Spleen (tissue), 7 donors: Measurements from ENCODE around the gene ORC3.

Experiments
- POLR2A ChIP-seq, 3 donors: fragments of 450-650 bp; IDR thresholded peaks; one replicate each; pipeline ENCODE4 v1.5.1; 2017; ENCODE audit warnings: antibody characterized with exemption in 3 of 3, mild to moderate bottlenecking in 1 of 3
- TF ChIP-seq, protein P1 (sequence below), 11 experiments: fragments of 200-600 bp in 7 of 11; fragments of 450-650 bp in 4 of 11; sonication (generic) in 4 of 11; IDR thresholded peaks in 8 of 11; conservative IDR thresholded peaks in 3 of 11; 1 replicate in 7 of 11; 2 replicates in 4 of 11; pipeline versions ENCODE4 v1.4.0 to v1.8.0; 2016 to 2021; ENCODE audit warnings: antibody characterized with exemption in 11 of 11, inconsistent platforms in 4 of 11, mild to moderate bottlenecking in 1 of 11
- donor health status: DM: no; HTN: no; CAD: no; lungs with moderate emphysema.
- donor health status: DM: no; HTN: no; CAD: no.
- donor health status: DM: no; HTN: no; CAD: no.

DNA sequence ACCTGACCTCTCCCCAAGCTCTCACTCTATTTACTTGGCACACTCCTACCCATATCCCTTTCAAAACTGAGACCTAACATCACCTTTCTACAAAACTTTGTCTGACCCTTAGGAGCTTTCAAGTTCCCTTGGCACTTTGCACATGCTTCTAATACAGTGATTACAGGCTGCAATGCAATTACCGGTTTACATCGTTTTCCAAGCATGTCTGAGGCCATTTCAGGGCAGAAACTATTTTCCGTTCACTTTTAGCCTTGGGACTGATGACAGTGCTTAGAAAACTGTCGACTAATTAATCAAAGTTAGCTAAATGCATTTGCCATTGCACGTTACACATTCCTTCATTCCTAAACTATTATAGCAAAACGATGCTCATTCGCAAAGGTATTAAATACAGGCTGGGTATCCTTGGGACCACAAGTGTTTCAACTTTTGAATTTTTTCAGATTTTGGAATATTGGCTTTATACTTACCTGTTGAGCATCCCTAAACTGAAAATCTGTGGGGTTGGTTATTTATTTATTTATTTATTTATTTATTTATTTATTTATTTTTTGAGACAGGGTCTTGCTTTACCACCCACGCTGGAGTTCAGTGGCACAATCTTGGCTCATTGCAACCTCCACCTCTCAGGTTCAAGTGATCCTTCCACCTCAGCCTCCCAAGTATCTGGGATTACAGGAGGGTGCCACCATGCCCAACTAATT lies 3.4 kb upstream of the ORC3 start:
- TF ChIP-seq, protein P1, sequence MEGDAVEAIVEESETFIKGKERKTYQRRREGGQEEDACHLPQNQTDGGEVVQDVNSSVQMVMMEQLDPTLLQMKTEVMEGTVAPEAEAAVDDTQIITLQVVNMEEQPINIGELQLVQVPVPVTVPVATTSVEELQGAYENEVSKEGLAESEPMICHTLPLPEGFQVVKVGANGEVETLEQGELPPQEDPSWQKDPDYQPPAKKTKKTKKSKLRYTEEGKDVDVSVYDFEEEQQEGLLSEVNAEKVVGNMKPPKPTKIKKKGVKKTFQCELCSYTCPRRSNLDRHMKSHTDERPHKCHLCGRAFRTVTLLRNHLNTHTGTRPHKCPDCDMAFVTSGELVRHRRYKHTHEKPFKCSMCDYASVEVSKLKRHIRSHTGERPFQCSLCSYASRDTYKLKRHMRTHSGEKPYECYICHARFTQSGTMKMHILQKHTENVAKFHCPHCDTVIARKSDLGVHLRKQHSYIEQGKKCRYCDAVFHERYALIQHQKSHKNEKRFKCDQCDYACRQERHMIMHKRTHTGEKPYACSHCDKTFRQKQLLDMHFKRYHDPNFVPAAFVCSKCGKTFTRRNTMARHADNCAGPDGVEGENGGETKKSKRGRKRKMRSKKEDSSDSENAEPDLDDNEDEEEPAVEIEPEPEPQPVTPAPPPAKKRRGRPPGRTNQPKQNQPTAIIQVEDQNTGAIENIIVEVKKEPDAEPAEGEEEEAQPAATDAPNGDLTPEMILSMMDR (IDR thresholded peaks at IDR 0.05 in 8 of 11, conservative IDR thresholded peaks at IDR 0.05 in 3 of 11): no peak
- TF ChIP-seq POLR2A (IDR thresholded peaks at IDR 0.05): no peak
